Gastrocnemius medialis (tissue), 4 donors: ENCODE data around the gene KRT7. TPM values are rescaled to one million over a fixed set of nuclear protein-coding genes. Genes with fewer than 3 reads are reported as not detected.
A peak's percentile ranks its signal among the peaks of the same experiment; 100 is the strongest.

Source experiments
- ATAC-seq, 2 donors: fragments of 150-250 bp; one replicate each; pipeline ENCODE4 v1.9.1; 2016
- DNase-seq, 2 donors: peaks; one replicate each; pipeline ENCODE4 v3.0.0-alpha.2; 2019
- H3K27ac ChIP-seq, 4 donors: fragments of 200-600 bp; sonication (generic); 1 replicate in 1 of 4; 2 replicates in 3 of 4; pipeline ENCODE4 v1.5.1; 2016 to 2018; ENCODE audit warnings: mild to moderate bottlenecking in 2 of 4, moderate library complexity in 1 of 4
- H3K27me3 ChIP-seq, 3 donors: fragments of 200-600 bp; sonication (generic) in 2 of 3; 1 replicate in 1 of 3; 2 replicates in 2 of 3; pipeline versions ENCODE4 v1.5.1 to v1.6.0; 2016 to 2019; ENCODE audit warnings: mild to moderate bottlenecking in 1 of 3, moderate library complexity in 1 of 3
- H3K36me3 ChIP-seq, 2 donors: fragments of 200-600 bp; sonication (generic) in 1 of 2; one replicate each; pipeline ENCODE4 v1.5.1; 2017 to 2018
- H3K4me1 ChIP-seq, 2 donors: fragments of 200-600 bp; sonication (generic) in 1 of 2; one replicate each; pipeline ENCODE4 v1.5.1; 2016 to 2017; ENCODE audit warnings: mild to moderate bottlenecking in 2 of 2
- H3K4me3 ChIP-seq, 4 donors: fragments of 200-600 bp; sonication (generic) in 3 of 4; 1 replicate in 1 of 4; 2 replicates in 3 of 4; pipeline ENCODE4 v1.5.1; 2016 to 2019; ENCODE audit warnings: mild to moderate bottlenecking in 2 of 4
- H3K9me3 ChIP-seq, 3 donors: fragments of 200-600 bp; sonication (generic) in 2 of 3; 1 replicate in 1 of 3; 2 replicates in 2 of 3; pipeline ENCODE4 v1.5.1; 2016 to 2019
- POLR2A ChIP-seq, 2 donors: fragments of 450-650 bp; IDR thresholded peaks; one replicate each; pipeline ENCODE4 v1.6.1; 2017; ENCODE audit warnings: antibody characterized with exemption in 2 of 2, mild to moderate bottlenecking in 2 of 2, moderate library complexity in 2 of 2
- in situ Hi-C, 4 donors: fragments of 200-750 bp; cut with MboI; loops; one replicate each; pipeline versions ENCODE4 v1.15.0 to v1.8.0; 2017; ENCODE audit warnings: low sequenced_read_pairs in 4 of 4
- intact Hi-C: fragments of 100-400 bp; cut with DNase I; formaldehyde crosslinking; loops from one replicate; pipeline ENCODE4 v1.15.1; 2023; ENCODE audit warnings: low total_unique reads
- total RNA-seq, 4 donors: library from RNA; depleted of rRNA; stranded (reverse); fragments of >200 nt; gene quantifications; one replicate each; pipeline versions ENCODE4 v1.1.0 to v1.2.3, GENCODE V29; 2016
- TF ChIP-seq, protein P1 (sequence below), 5 experiments: fragments of 450-650 bp in 3 of 5; fragments of 200-600 bp in 2 of 5; sonication (generic) in 2 of 5; IDR thresholded peaks in 4 of 5; conservative IDR thresholded peaks in 1 of 5; 1 replicate in 4 of 5; 2 replicates in 1 of 5; pipeline ENCODE4 v1.5.1; 2016 to 2019; ENCODE audit warnings: antibody characterized with exemption in 5 of 5, mild to moderate bottlenecking in 3 of 5, moderate library complexity in 3 of 5

Gene KRT7
- total RNA-seq, 4 donors from 2014 or later: 0.39 to 4.4 (median 1.2) TPM

DNA sequence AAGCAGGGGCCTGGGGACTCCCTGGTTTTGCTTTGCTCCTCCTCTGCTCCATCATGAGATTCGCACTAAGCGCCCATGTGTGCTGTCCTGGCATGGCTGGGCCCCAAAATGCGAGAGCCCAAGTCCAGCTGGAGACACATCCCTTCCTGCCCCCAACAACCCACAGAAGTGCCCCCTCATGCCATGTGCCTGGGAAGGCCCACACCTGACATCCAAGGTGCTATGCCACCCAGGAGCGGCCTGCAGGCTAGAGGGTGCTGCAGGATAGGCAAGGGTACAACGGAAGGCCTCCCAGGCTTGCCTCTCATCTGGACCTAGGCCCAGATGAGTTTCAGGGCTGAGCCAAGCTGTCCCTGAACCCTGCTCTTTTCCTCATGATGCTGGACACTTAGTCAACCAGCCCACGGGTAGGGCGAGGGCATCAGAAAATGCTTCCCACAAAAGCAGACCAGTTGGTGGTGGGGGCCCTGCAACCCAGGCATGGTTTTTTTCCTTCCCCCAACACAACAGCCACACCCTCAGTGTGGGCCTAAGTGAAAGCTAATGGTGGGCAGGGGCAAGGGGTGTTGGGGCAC lies 28.0 kb upstream of the KRT7 start:
- DNase-seq: peak in 1 of 2 donors; percentile 7
- H3K27me3 ChIP-seq: peaks cover 0 to 4% (median 0%) of the 10 kb centered on the region in 3 donors

DNA sequence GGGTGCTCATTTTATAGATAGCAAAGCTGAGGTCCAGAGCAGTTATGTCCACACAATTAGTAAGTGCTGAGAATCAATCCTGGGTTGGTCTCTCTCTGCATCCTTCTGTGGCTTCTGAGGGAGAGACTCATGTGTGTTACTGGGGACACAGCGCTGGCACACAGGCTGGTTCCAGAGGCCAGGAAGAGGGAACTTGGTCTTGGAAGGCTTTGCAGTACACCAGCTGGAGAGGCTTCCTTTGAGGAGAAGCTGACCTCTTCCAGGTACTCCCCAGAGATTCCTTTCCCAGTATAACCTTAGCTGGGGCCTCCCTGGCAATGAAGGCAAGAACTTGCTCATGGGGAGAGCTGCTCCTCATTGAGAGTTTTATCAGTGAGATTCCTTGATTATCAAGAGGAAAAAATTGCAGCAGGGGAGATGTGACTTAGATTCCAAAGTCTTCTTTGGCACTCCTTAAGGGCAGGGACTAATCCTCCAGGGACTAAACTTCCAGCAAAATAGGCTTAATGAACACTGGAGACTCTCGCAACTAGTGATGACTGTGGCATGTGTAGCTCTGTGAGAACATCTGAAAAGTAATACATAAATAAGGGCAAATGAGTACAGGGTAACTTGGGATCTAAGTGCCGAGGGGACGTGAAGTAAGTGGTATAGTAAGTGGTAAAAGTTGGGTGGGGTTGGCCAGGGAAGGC lies 27.3 kb upstream of the KRT7 start:
- ATAC-seq (no peak), DNase-seq (peak in 1 of 2 donors; percentile 6)
- peaks cover 12 to 15% of the 10 kb centered on the region in 2 donors for H3K4me1 ChIP-seq
- H3K36me3 ChIP-seq: no peaks in the 10 kb centered on the region
- H3K27me3 ChIP-seq: peaks cover 0 to 4% (median 0%) of the 10 kb centered on the region in 3 donors
- H3K27ac ChIP-seq: no peak overlapping the region
- H3K4me3 ChIP-seq: no peak overlapping the region
- TF ChIP-seq, protein P1, sequence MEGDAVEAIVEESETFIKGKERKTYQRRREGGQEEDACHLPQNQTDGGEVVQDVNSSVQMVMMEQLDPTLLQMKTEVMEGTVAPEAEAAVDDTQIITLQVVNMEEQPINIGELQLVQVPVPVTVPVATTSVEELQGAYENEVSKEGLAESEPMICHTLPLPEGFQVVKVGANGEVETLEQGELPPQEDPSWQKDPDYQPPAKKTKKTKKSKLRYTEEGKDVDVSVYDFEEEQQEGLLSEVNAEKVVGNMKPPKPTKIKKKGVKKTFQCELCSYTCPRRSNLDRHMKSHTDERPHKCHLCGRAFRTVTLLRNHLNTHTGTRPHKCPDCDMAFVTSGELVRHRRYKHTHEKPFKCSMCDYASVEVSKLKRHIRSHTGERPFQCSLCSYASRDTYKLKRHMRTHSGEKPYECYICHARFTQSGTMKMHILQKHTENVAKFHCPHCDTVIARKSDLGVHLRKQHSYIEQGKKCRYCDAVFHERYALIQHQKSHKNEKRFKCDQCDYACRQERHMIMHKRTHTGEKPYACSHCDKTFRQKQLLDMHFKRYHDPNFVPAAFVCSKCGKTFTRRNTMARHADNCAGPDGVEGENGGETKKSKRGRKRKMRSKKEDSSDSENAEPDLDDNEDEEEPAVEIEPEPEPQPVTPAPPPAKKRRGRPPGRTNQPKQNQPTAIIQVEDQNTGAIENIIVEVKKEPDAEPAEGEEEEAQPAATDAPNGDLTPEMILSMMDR (IDR thresholded peaks at IDR 0.05 in 4 of 5, conservative IDR thresholded peaks at IDR 0.05 in 1 of 5): no peak
- no peak for TF ChIP-seq POLR2A (IDR thresholded peaks at IDR 0.05)
- intact Hi-C loops (no loop called here), in situ Hi-C loops (no loop called here)
- no peaks in the 10 kb centered on the region for H3K9me3 ChIP-seq

More for the DNA sequence above, 28.0 kb upstream of the KRT7 start:
- H3K27ac ChIP-seq: no peak overlapping the region
- no peak overlapping the region for H3K4me3 ChIP-seq
- in situ Hi-C loops (no loop called here), intact Hi-C loops (no loop called here)
- H3K4me1 ChIP-seq: peaks cover 12 to 15% of the 10 kb centered on the region in 2 donors
- ATAC-seq: no peak
- TF ChIP-seq, protein P1 (IDR thresholded peaks at IDR 0.05 in 4 of 5, conservative IDR thresholded peaks at IDR 0.05 in 1 of 5): no peak
- TF ChIP-seq POLR2A (IDR thresholded peaks at IDR 0.05): no peak
- H3K9me3 ChIP-seq: no peaks in the 10 kb centered on the region
- H3K36me3 ChIP-seq: no peaks in the 10 kb centered on the region

DNA sequence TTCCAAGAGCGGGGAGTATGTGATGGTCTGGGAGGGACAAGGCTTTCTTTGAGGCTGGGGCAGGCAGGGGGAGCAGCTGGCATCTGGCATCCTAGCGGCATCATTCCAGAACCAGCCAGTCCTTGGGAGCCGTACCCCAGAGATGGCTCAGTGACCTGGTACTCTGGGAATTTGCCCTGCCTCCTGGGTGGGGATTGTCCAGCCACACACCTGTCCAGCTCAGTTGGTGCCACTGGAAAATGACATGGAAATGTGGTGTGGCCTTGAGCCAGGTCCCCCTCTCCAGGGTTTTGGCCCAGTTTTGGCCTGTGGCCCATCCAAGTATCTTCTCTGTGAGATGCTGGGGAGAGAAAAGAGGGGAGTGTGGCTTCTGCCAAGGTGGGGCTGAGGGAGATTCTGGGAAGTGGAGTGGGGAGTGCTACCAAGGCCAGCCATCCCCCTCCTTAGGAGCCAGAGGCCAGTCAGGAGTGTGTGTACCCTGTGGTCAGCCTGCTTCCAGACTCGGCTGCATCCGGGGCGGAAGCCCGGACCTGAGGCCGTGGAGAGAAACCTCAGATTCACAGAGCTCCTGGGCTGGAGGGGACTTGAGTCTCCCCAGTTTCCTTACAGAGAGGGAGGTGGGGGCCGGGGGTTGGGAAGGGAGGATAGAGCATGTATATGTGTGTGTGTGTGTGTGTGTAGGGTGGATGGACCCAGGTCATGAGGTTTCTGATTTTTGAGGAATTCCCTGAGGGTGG lies 26.6 kb upstream of the KRT7 start:
- Histone ChIP-seq H3K4me1 (peaks cover 12 to 15% of the 10 kb centered on the region in 2 donors), H3K27me3 (peaks cover 0 to 4% (median 0%) of the 10 kb centered on the region in 3 donors), H3K36me3 (no peaks in the 10 kb centered on the region), H3K27ac (no peak overlapping the region), H3K9me3 (no peaks in the 10 kb centered on the region), H3K4me3 (no peak overlapping the region)
- TF ChIP-seq, protein P1 (IDR thresholded peaks at IDR 0.05 in 4 of 5, conservative IDR thresholded peaks at IDR 0.05 in 1 of 5): no peak
- TF ChIP-seq POLR2A (IDR thresholded peaks at IDR 0.05): no peak
- in situ Hi-C loops (no loop called here), intact Hi-C loops (no loop called here)
- DNase-seq: peak in 1 of 2 donors; percentile 7
- ATAC-seq: no peak

DNA sequence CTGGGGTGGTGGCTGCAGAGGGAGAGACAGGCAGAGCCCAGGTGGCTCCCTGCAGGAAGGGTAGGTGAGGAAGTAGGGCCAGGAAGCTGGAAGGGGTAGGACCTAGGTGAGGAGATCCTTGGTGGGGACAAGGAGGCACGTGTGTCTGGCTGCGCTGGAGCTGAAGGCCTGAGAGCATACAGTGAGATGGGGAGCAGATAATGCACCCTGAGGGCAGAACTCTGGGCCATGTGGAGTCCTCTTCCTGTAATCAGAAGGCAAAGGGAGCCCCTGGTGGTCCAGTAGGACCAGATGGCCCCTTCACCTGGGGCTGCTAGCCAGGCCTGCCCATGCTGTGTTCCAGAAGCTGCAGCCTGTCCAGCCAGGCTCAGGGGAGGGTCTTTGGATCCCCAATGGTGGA lies 25.9 kb upstream of the KRT7 start:
- Histone ChIP-seq H3K27me3 (peaks cover 0 to 4% (median 0%) of the 10 kb centered on the region in 3 donors), H3K27ac (peak overlapping the region in 1 of 4 donors; percentile 5), H3K4me1 (peaks cover 12 to 15% of the 10 kb centered on the region in 2 donors), H3K9me3 (no peaks in the 10 kb centered on the region), H3K4me3 (no peak overlapping the region), H3K36me3 (no peaks in the 10 kb centered on the region)
- peak in 1 of 2 donors; percentile 2 for DNase-seq
- in situ Hi-C loops (no loop called here), intact Hi-C loops (no loop called here)
- no peak for ATAC-seq
- no peak for TF ChIP-seq POLR2A (IDR thresholded peaks at IDR 0.05)
- TF ChIP-seq, protein P1 (IDR thresholded peaks at IDR 0.05 in 4 of 5, conservative IDR thresholded peaks at IDR 0.05 in 1 of 5): no peak
